A172 (cell line): ENCODE data around the gene DNAJC25. TPM values are rescaled to one million over a fixed set of nuclear protein-coding genes. Genes with fewer than 3 reads are reported as not detected.
"Not testable (repeated sequence)": the region's sequence is repeated elsewhere in the genome, so short reads cannot be mapped to it uniquely, and the experiment has no call there.

Experiments
- DNase-seq: peaks from one replicate; pipeline ENCODE4 v3.0.0-alpha.2; 2015; ENCODE audit warnings: low spot score
- total RNA-seq: library from RNA; depleted of rRNA; stranded (reverse); fragments of >200 nt; shearing (Covaris generic); gene quantifications from 2 replicates; pipeline ENCODE4 v1.2.3, GENCODE V29; 2014; rRNA removed

Gene DNAJC25
- total RNA-seq, 1 experiment from 2014 or later: 8.7 TPM

DNA sequence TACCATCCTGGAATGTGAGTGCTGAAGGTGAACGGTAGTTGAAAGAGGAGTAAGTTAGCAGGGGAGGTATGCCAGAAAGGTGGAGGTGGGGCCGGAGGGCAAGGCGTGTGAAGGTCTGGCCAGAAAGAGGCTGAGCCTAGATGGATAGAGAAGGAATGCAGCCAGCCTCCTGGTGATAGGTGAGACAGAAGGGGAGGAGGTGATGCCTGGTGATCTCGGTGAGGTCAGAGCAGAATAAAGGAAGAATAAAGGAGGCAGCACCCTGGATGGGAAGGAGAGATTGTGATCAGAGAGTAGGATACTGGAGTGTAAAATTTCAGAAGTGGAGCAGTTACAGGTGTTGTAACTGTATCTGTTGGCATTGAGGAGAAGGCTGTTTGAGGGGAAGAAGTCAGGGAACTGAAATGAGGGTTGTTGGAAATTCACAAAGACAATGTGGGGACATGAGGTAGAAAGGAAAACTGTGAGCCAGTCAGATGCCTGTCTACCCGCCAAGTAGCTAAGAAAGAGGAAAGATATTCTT lies 32.2 kb downstream of the DNAJC25 start:
- no peak for DNase-seq

- DNase-seq: peak; percentile 32
Observed at GRCh38 chr9:111668026-111668573, 37.0 kb downstream of the DNAJC25 start.

- not testable (repeated sequence) for DNase-seq
Observed at GRCh38 chr9:111668601-111669000, 37.5 kb downstream of the DNAJC25 start.

DNA sequence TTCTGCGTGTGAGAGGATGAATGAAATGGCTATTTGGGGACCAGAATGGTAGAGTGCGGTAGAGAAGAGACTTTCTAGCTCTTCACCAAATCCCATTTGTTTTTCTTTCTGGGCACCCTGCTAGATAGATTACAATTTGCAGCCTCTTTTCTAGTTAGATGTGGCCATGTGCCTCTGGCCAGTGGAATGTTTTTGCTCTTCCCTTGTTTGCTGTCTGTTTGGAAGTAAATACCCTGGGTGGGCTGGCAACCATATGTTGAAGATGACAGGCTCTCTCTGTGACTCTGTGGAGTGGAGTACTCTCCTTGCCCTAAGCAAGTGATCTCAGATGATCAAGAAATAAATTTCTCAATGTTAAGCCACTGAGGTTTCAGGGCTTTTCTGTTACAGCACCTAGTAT lies 43.2 kb downstream of the DNAJC25 start:
- no peak for DNase-seq

DNA sequence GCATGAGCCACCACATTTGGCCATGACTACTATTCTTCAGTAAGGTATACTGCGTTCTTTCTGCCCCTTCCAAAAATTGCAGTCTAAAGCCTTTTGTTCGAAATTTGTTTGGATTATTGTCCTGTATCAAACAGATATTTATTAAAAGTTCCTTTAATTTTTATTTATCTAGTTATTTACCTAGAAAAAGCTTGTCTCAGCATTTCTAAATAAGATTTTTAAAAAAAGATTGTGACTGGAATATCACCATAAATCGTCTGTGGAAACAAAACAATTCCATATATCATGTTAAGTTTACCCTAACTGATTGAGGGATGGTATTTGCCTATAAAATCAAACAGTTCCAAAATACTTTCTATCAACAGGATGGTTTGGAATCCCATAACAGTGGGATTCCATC lies 45.0 kb downstream of the DNAJC25 start:
- DNase-seq: no peak

DNA sequence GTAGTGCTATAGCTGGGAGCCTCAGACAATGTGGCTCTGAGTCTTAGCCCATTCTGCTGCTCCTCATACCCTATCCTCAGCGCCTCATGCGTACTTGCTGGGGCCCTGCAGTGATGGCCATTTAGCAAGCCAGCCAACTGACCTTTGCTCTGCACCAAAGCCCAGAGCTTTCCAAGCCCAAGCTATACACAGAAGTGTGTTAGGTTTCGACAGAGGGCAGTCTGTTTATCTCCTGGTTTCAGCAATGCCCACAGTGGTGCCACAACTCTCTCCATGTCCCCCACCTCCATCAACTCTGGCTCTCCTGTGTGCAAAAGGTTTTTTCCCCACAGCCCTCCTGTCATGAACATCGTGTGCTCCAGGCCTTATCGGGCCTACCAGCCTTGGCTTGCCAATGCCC lies 47.2 kb downstream of the DNAJC25 start:
- DNase-seq: no peak

- no peak for DNase-seq
Observed at GRCh38 chr9:111679199-111679598, 48.1 kb downstream of the DNAJC25 start.

DNA sequence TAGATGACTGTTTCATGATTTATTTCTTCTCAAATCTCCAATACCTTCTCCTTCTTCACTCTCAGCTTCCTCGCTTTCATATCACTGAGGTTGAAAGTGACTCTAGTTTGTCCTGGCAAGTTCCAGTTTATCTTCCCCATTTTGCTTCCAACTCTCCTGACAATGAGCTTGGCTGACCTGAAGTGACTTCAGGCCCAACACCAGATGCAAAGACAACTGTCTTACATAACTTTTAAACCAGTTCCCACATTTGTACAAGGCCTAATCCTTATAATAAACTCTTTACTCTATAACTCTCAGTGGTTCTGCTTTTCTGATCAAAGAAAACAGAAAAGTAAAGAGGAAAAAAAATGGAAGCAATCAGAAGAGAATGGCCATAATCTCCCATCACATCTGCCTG lies 52.3 kb downstream of the DNAJC25 start:
- no peak for DNase-seq

GRCh38 chr9:111691672-111692329 lies 60.7 kb downstream of the DNAJC25 start:
- peak; percentile 32 for DNase-seq

- DNase-seq: no peak
Observed at GRCh38 chr9:111696796-111697195, 65.7 kb downstream of the DNAJC25 start.

GRCh38 chr9:111700776-111701175 lies 69.6 kb downstream of the DNAJC25 start:
- DNase-seq: no peak

Other genes with a start within 250 kb of the DNAJC25 start
- gene ECPAS, start 147.0 kb upstream of the DNAJC25 start, total RNA-seq: 45.3 and 49.9 TPM in 2 replicates
- gene ZNF483, start 106.2 kb upstream of the DNAJC25 start, total RNA-seq: 0.53 and 0.77 TPM in 2 replicates
- 12.1 and 13.0 TPM in 2 replicates for gene PTGR1, start 31.7 kb upstream of the DNAJC25 start, total RNA-seq
- 114 and 140 TPM in 2 replicates for gene GNG10, start 30.3 kb downstream of the DNAJC25 start, total RNA-seq
- gene SHOC1, start 163.6 kb downstream of the DNAJC25 start, total RNA-seq: not detected in 2 replicates